Brain pericyte (primary cell): Measurements from ENCODE around the gene ZFAND2A.
A peak's percentile ranks its signal among the peaks of the same experiment; 100 is the strongest.

Source experiments
- DNase-seq: peaks from one replicate; pipeline ENCODE4 v3.0.0-alpha.2; 2012; ENCODE audit warnings: low read depth, low spot score

Gene ZFAND2A

DNA sequence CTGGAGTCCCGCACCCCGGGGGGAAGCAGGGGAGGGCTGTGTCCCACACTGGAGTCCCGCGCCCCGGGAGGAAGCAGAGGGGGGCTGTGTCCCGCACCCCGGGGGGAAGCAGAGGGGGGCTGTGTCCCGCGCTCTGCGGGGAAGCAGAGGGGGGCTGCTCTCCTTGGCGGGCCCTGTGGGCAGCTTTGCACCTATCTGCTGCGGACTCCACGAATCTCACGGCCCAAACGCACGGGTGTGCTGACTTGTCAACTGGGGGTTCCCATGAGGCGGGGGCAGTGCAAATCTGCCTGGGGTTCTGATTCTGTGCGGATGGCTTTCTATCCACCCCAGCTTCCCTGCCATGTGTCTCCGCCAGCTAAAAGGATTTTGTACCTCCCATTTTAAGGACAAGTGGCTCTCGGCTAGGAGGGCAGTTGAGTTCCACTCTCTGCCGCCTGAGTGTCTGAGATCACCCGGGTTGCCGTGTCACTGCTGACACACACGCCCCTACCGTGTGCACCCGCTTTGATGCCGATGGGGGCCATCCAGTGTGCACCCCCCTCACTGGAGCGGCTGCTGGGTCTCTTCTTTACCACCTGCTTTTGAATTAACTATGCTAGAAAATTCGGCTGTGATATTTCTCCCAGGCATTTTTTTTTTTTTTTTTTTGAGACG, 51.6 kb downstream of the ZFAND2A start:
- no peak for DNase-seq

DNA sequence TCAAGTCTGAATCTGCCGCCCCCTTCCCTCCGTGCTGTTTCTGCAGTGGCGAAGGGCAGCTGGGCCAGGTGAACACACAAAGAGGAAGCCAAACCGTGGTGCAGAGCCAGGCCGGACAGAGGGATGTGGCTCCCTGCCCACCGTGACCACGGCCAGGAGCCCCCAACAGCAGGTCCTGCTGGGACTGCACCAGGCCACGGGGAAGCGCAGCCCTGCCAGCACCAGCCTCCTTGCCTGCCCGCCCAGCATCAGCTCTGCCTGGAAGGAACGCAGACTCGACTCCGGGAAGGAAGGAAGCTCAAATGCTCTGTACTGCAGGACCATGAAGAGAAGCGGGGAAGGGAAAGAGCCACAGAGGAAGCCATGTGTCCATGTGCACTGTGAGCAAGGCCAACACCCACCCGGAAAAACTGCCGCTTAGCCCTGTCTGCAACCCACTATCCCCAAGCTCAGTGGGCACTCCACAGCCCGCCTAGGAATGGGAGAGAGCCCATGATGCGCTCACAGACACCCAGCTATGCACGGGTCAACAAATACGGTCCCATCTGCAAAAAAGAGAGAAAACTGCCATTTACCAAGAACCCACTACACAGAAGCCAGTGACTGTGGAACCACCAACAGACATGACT, 53.1 kb downstream of the ZFAND2A start:
- no peak for DNase-seq

DNA sequence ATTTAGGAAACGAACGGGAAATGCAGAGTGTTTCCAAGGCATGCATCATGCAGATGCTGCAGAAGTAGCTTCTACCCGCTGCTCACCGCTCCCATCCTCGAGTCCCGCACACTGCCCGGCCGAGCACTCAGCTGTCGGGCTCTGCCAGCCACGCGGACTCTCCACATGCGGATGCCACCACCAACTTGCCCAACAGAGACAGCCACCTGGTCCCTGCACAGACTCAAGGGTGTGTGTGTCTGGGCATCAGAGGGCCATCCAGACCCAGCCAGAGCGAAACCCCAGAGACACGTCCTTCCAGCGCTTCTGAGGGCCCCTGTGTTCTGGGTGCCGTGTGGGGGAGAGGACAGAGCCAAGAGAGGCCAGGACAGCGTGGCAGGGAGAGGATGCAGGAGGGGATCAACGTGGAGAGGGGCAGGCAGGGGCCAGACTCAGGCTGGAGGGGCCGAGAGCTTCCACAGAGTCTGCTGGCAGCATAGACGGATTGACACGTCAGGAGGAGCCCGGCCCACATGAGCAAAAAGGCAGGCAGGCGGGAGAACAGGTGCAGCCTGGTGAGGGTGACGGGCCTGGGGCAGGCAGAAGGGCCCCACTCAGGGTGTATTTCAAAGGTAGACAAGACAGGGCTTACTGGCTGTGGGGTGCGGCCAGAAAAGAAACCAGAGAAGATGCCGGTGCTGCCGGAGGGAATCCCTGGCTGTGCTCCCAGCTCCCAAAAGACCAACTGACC, 53.8 kb downstream of the ZFAND2A start:
- no peak for DNase-seq

DNA sequence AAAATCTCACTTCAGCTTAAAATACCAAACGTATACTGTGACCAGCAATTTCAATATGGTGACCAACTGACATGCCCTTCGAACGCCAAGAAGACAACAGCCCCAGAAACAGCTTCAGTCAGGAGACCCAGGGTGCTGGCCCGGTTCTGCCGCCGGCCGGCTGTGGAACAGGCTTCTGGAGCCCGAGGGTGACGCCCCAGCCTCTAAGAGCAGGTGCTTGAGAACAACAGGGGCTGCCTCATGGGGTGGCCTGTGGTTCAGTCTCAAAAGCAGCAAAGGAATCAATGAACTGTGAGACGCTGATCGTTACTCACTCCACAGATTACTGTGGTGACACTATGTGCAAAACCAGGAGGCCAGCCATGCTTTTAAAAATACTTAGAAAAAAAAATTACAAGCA, 54.8 kb downstream of the ZFAND2A start:
- no peak for DNase-seq

DNA sequence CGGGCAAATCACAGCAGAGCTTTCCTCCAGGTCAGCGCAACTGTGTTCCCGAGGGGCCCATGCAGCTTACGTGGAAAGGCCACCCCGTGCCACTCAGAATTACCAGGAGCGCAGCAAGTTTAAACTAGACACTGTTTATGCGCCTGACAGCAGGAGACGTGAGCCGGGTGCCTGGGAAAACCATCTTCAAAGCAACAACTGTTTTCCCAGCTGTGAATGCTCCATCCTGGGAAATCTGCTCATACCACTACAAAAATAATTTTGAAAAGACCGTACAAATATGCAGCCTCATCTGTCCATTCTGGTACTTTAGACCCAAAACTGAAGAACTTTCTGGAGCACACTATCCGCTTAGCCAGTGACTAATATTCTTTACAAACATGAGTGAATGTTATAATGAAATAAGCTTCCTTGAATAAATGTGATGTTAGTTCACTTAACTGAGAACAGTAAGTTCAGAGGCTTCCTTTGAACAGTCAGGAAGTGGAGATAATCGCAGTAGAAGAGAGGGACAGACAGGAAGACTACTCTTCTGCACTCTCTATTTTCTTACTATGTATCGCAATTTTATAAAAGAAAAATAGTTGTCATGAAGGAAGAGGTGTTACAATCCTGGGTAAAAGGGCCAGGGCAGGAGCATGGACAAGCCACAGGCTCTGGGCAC, 55.3 kb downstream of the ZFAND2A start:
- DNase-seq: peak; percentile 89

DNA sequence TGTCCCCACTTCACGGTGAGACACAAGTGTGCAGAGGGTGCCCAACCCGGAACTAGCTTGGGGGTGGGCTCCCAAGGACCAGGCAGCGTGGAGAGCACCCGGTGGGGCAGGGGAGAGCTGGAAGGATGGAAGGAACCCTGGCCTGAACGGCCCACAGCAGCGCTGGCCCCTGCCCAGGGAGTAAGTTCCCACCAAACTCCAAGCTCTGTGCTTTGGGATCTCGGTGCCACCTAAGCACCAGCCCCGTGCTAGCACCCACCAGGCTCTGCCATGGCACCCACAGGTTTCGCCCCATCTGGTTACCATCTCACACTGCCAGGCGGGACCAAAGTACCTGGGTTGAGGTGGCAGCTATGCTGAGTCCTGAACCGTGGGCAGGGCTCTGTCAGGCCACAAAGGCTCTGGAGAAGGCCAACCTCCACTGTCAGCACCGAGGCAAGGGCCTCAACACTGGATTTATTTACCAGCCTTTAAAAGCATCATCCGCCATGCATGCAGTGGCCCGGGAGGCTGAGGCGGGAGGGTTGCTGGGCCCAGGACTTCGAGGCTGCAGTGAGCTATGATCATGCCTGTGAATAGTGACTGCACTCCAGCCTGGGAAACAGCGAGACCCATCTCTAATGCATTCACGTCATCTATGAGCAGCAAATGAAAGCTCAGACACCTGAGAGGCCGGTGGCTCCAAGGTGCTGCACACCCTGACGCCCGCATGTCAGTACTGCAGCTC, 56.0 kb downstream of the ZFAND2A start:
- DNase-seq: no peak

DNA sequence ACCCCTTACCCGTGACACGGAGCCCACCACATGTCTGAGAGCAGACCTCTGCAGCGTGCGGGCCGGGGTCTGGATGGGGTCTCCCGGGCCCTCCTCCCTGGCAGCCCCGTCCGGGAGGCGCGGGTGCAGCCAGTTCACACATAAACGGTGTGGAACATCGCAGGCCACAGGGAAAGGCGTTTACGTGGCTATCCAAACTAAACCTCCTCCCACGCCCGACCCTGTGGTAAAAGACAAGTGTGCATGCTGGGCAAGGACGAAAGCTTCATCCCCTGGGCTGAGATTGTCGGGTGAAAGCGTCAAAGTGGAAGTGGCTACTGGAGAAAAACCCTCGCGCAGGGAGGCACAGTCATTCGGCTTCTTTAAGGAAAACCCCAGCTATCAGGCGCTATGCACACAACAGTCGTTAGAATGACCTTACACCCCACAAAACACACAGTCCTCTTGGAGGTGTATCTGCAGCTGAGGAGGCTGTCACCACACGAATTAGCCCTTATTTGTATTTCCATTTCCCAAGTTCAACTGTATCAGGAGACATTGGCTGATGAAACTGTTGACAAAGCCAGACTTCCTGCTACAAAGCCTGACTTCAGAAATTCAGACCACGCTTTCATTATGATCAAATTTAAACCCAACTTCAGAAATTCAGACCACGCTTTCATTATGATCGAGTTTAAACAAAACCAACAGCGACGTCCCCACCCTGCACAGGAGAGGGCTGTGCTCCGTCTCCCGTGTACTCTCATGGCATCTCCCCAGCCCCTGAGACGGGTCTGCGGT, 56.8 kb downstream of the ZFAND2A start:
- DNase-seq: no peak
